Eye (tissue), 1 donor: ENCODE data around the gene PTAR1.

Experiments
- DNase-seq: peaks from one replicate; pipeline ENCODE4 v3.0.0-alpha.2; 2015

Gene PTAR1

GRCh38 chr9:69672596-69673310 is 87.1 kb downstream of the PTAR1 start:
- peak; percentile 97 for DNase-seq

GRCh38 chr9:69671879-69672595 is 87.8 kb downstream of the PTAR1 start, which contains the start of gene APBA1:
Gene APBA1, minus strand, starts transcription at chr9:69672371.
- DNase-seq: peak; percentile 89

- peak; percentile 71 for DNase-seq
These were observed 88.4 kb downstream of the PTAR1 start for GRCh38 chr9:69671311-69671878.

GRCh38 chr9:69667306-69667705 is 92.5 kb downstream of the PTAR1 start:
- DNase-seq: no peak

- peak; percentile 26 for DNase-seq
These were observed 99.5 kb downstream of the PTAR1 start for GRCh38 chr9:69660304-69660703.
